COLO829 (cell line): ENCODE results near the gene PDGFC.

Experiments used
- DNase-seq: peaks from one replicate; pipeline ENCODE4 v3.0.0; 2012; ENCODE audit warnings: low spot score

Gene PDGFC

GRCh38 chr4:156974264-156974663, 2.7 kb upstream of the PDGFC start:
- DNase-seq = no peak

- no peak for DNase-seq
Measured at GRCh38 chr4:156972379-156973015, 898 bp upstream of the PDGFC start.

GRCh38 chr4:156971165-156971675, 379 bp downstream of the PDGFC start:
- DNase-seq = no peak

- DNase-seq = peak; percentile 53
Measured at GRCh38 chr4:156970501-156971164, 966 bp downstream of the PDGFC start.

GRCh38 chr4:156969911-156970310, 1.7 kb downstream of the PDGFC start:
- peak; percentile 42 for DNase-seq

GRCh38 chr4:156969101-156969500, 2.5 kb downstream of the PDGFC start:
- DNase-seq = no peak

GRCh38 chr4:156968479-156968984, 3.1 kb downstream of the PDGFC start:
- DNase-seq = peak; percentile 56

GRCh38 chr4:156966836-156967235, 4.8 kb downstream of the PDGFC start:
- no peak for DNase-seq

- no peak for DNase-seq
Measured at GRCh38 chr4:156963419-156963818, 8.2 kb downstream of the PDGFC start.

GRCh38 chr4:156962528-156962974, 9.0 kb downstream of the PDGFC start:
- no peak for DNase-seq

- DNase-seq = no peak
Measured at GRCh38 chr4:156962058-156962358, 9.6 kb downstream of the PDGFC start.

GRCh38 chr4:156961196-156962057, 10.2 kb downstream of the PDGFC start:
- no peak for DNase-seq

- no peak for DNase-seq
Measured at GRCh38 chr4:156959298-156959702, 12.3 kb downstream of the PDGFC start.

- no peak for DNase-seq
Measured at GRCh38 chr4:156958276-156959074, 13.1 kb downstream of the PDGFC start.

GRCh38 chr4:156957556-156957955, 14.0 kb downstream of the PDGFC start:
- DNase-seq = no peak

- no peak for DNase-seq
Measured at GRCh38 chr4:156956826-156957368, 14.7 kb downstream of the PDGFC start.

GRCh38 chr4:156956359-156956758, 15.2 kb downstream of the PDGFC start:
- DNase-seq = no peak

GRCh38 chr4:156954587-156954986, 17.0 kb downstream of the PDGFC start:
- DNase-seq = no peak

GRCh38 chr4:156953951-156954350, 17.6 kb downstream of the PDGFC start:
- DNase-seq = no peak

- no peak for DNase-seq
Measured at GRCh38 chr4:156953001-156953400, 18.6 kb downstream of the PDGFC start.

GRCh38 chr4:156952078-156952759, 19.4 kb downstream of the PDGFC start:
- no peak for DNase-seq
